CD4-positive, alpha-beta T cell treated with Interleukin-6 at 100 ng/mL for 8 hours (primary cell): Measurements from ENCODE around the gene DTNB.
A peak's percentile ranks its signal among the peaks of the same experiment; 100 is the strongest.
"Not testable (repeated sequence)": the region's sequence is repeated elsewhere in the genome, so short reads cannot be mapped to it uniquely, and the experiment has no call there.

Experiments
- DNase-seq: peaks from one replicate; pipeline ENCODE4 v3.0.0-alpha.2; 2020; ENCODE audit warnings: mixed read lengths, low spot score

The DTNB gene

GRCh38 chr2:25632396-25632795 is 41.0 kb downstream of the DTNB start:
- no peak for DNase-seq

GRCh38 chr2:25624635-25625034 is 48.7 kb downstream of the DTNB start:
- DNase-seq: no peak

GRCh38 chr2:25623361-25623760 is 50.0 kb downstream of the DTNB start:
- no peak for DNase-seq

- DNase-seq: no peak
These were observed 52.7 kb downstream of the DTNB start for GRCh38 chr2:25620711-25621110.

- no peak for DNase-seq
These were observed 53.3 kb downstream of the DTNB start for GRCh38 chr2:25620077-25620476.

- no peak for DNase-seq
These were observed 54.2 kb downstream of the DTNB start for GRCh38 chr2:25619185-25619584.

- DNase-seq: no peak
These were observed 54.7 kb downstream of the DTNB start for GRCh38 chr2:25618676-25619075.

GRCh38 chr2:25617948-25618646 is 55.3 kb downstream of the DTNB start:
- no peak for DNase-seq

GRCh38 chr2:25615920-25616319 is 57.5 kb downstream of the DTNB start:
- DNase-seq: no peak

- DNase-seq: no peak
These were observed 58.0 kb downstream of the DTNB start for GRCh38 chr2:25615386-25615785.

GRCh38 chr2:25614711-25615110 is 58.7 kb downstream of the DTNB start:
- DNase-seq: no peak

- no peak for DNase-seq
These were observed 64.7 kb downstream of the DTNB start for GRCh38 chr2:25608718-25609117.

GRCh38 chr2:25606892-25607291 is 66.5 kb downstream of the DTNB start:
- DNase-seq: peak; percentile 15

- no peak for DNase-seq
These were observed 71.0 kb downstream of the DTNB start for GRCh38 chr2:25602333-25602723.

GRCh38 chr2:25601711-25602332 is 71.6 kb downstream of the DTNB start:
- not testable (repeated sequence) for DNase-seq

GRCh38 chr2:25598911-25599310 is 74.5 kb downstream of the DTNB start:
- DNase-seq: no peak

GRCh38 chr2:25598332-25598731 is 75.0 kb downstream of the DTNB start:
- DNase-seq: no peak

- no peak for DNase-seq
These were observed 75.5 kb downstream of the DTNB start for GRCh38 chr2:25597881-25598280.

GRCh38 chr2:25596516-25597244 is 76.7 kb downstream of the DTNB start:
- no peak for DNase-seq

- no peak for DNase-seq
These were observed 78.0 kb downstream of the DTNB start for GRCh38 chr2:25595393-25595792.

GRCh38 chr2:25594991-25595390 is 78.4 kb downstream of the DTNB start:
- no peak for DNase-seq

- DNase-seq: no peak
These were observed 80.5 kb downstream of the DTNB start for GRCh38 chr2:25592766-25593292.

GRCh38 chr2:25590921-25591505 is 82.4 kb downstream of the DTNB start:
- DNase-seq: no peak
